ENCODE results near the gene HTT-AS.

GRCh38 chr4:3046623-3047022, 27.7 kb downstream of the HTT-AS start:
- TF ChIP-seq POLR2A (IDR thresholded peaks at IDR 0.05): no peak
- TF ChIP-seq, protein P1, sequence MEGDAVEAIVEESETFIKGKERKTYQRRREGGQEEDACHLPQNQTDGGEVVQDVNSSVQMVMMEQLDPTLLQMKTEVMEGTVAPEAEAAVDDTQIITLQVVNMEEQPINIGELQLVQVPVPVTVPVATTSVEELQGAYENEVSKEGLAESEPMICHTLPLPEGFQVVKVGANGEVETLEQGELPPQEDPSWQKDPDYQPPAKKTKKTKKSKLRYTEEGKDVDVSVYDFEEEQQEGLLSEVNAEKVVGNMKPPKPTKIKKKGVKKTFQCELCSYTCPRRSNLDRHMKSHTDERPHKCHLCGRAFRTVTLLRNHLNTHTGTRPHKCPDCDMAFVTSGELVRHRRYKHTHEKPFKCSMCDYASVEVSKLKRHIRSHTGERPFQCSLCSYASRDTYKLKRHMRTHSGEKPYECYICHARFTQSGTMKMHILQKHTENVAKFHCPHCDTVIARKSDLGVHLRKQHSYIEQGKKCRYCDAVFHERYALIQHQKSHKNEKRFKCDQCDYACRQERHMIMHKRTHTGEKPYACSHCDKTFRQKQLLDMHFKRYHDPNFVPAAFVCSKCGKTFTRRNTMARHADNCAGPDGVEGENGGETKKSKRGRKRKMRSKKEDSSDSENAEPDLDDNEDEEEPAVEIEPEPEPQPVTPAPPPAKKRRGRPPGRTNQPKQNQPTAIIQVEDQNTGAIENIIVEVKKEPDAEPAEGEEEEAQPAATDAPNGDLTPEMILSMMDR (IDR thresholded peaks at IDR 0.05): no peak
